ENCODE results near the gene RELL1.

The RELL1 gene, protein sequence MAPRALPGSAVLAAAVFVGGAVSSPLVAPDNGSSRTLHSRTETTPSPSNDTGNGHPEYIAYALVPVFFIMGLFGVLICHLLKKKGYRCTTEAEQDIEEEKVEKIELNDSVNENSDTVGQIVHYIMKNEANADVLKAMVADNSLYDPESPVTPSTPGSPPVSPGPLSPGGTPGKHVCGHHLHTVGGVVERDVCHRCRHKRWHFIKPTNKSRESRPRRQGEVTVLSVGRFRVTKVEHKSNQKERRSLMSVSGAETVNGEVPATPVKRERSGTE

DNA sequence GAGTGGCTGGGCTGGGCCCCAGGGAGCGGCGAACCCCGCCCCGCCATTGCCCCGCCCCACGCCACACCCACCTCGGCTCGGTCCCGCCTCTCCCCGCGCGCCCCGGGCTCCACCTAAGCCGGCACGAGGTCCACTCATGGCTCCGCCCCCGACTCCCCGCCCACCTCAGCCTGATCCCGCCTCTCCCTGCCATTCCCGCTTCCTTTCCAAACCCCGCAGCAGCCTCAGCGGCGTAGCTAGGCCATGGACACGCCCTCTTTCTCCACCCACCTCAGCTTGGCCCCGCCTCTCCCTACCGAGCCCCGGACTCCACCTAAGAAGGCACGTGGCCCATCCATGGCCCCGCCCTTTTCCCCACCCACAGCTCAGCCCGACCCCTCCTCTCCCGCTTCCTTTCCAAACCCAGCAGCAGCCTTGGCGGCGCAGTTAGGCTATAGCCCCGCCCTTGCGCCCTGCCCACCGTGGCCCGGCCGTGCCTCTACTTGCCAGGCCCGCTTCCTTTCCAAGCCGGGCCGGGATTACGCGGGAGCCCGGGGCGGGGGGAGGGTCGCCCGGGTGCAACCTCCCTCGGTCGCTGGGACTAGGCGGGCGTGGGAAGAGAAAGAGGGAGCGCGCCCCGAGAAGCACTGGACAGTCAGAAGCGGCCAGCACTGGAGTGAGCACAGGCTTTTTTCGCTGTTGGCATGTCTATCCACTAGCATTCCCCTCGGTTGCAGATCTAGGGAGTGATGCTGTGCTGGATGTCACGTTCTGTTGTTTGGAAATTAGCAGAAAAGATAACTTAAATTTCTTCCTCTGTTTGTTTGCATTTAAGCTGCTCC is at the start of gene RELL1:
RELL1 (minus strand) TSS at position 4 of the 821 bp plus-strand sequence. CDS start 89 bp downstream, outside the sequence.
- DNase-seq (ENCODE audit: insufficient read length, low spot score): peak; percentile 92
- FAIRE-seq: peak; percentile 99

DNA sequence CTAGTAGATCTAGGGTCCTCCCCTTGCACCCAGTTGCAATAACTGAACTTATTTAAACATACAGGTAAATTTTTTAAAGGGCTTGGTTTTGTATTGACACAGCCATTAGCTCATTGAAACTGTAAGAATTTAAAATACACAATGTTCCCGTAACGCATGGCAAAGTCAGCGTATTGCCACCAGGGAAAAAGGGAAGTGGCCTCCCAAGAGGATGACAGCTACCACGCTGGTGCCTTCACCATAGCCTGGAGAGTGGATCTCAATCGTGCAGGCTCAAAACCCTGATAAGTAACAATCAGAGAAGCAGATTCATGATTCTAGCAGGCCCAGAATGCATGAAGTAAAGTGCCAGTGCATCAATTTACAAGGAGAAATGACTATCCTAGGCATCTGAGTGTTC is 49.4 kb upstream of the RELL1 start:
- DNase-seq (ENCODE audit: insufficient read length, low spot score) (no peak), FAIRE-seq (no peak)

DNA sequence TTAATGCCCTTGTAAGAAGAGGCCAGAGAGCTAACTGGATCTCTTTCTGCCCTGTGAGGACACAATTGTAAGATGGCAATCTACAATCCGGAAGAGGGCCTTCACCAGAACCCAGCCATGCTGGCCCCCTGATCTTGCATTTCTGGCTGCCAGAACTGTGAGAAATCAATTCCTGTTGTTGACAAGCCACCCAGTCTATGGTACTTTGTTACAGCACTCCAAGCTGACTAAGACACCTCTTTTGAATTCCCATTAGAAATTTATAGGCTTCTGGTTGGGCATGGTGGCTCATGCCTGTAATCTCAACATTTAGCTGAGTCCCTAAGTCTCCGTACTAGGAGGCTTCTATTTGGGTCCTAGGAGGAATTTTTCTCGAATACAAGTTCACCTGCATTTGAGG is 48.8 kb upstream of the RELL1 start:
- DNase-seq (ENCODE audit: insufficient read length, low spot score) (no peak), FAIRE-seq (no peak)

DNA sequence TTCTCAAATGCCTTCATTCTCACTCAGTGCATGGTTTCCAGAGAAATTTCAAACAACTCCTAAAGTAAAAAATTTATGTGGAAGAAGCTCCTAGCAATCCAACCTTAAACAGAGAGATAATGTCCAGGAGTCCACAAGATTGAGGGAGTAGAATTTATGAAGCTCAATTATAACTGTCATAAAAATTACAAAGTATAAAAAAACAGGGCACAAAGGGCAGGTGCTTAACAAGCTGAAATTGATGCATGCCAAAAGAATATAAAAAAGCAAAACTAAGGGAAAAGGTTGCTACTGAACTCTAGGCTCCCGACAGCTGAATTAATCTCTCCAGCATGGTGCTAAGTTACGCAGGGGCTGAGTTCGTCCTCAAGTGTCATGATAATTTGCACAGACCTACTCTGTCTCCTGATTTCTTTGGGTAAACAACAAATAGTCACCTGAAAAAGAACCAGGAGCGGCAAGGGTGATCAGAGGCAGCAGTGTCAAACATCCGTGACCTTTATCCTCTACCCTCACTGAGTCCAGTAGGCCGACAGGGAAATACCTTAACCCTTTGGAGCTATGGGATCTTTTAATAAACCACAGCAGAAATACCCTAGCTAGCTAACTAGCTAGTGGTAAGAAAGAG is 47.2 kb upstream of the RELL1 start:
- DNase-seq (ENCODE audit: insufficient read length, low spot score) (no peak), FAIRE-seq (no peak)

DNA sequence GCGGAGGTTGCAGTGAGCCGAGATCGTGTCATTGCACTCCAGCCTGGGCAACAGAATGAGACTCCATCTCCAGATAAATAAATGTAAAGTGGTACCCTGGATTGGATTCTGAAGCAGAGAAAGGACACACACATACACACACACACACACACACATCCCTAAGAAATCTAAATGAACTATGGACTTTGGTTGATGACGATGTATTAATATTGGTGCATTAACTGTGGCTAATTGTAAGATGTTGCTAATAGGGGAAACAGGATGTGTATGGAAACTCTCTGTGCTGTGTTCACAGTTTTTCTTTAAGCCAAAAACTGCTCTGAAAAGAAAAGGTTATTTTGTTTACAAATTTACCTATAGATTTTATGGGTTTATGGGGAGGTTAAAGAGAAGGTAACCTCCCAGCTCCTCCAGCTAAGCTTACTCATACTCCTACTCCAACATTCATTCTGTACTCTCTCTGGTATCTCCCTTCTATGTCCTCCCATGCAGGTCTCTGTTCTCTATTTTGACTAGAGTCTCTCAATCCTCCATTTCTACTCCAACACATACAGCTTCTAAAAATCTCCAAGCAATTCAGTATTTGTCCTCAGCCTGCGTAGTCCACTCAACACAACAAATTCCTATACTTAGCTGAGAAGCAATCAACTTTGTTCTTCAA is 46.5 kb upstream of the RELL1 start:
- DNase-seq (ENCODE audit: insufficient read length, low spot score): no peak
- FAIRE-seq: no peak

DNA sequence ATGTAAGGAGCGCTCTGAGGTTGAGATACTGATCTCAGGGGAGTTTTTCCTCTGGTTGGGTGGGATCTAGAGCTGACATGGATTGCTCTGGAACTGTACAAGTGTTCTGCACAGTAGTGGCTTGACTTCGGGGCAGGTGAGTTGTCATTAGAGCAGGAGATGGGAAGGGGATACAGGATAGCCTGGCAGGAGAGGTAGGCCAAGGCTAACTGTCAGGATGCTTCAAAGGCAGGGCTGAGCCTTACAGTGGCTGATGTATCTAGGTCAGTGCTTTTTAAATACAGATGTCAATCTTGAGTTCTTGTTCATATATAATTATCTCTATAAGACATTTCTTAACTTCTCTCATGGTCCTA is 43.5 kb upstream of the RELL1 start:
- FAIRE-seq (no peak), DNase-seq (ENCODE audit: insufficient read length, low spot score) (no peak)

DNA sequence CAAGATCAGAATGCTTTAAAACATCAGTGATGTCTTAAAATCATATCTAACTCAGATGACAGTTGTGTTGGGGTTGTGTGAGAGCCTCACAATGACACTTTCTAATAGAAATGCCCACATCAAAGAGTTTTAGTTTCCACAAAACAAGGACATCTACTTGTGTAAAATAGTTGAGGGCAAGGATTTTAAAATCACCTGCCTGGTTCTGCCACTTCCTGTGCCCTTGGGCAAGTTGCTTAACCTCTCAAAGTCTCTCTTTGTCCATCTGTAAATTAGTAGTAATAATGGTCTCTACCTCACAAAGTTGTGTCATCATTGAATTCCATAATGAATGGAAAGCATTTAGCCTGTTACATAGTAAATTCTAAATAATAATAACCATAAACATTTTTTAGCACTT is 41.9 kb upstream of the RELL1 start:
- FAIRE-seq (no peak), DNase-seq (ENCODE audit: insufficient read length, low spot score) (no peak)

DNA sequence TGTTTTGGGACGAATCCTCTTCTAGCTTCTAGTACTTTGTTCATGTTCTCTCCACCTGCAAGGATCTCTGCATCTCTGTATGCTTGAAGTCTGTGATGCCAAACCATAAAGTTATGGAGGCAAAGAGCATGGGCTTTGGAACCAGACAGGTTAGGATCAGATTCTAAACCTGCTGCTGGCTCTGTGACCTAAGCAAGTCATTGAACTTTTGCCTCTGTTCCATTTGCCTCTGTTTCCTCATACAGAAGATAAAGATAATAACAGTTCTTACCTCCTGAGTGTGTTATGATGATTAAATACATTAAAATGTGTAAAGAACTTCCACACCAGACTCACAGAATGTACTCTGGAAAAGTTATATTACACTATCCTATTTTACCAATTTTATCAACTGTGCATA is 41.5 kb upstream of the RELL1 start:
- FAIRE-seq: no peak
- DNase-seq (ENCODE audit: insufficient read length, low spot score): no peak

DNA sequence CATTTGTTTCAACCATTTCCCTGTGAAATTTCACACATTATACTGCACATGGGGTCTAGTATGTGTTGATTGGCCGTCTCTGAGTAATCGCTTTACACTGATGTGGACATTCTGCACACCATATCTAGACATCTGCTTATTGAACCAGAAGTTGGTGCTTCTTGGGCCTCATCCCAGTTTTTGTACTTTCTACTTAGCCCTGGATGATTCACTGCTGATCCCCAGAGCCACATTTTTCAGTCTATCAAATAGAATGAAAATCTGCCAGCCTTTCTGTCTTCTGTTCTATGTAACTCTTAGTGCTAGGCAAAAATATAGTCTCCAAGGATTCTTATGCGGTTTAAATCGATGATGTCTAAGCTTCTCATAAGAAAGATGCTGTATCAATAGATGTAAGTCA is 40.5 kb upstream of the RELL1 start:
- DNase-seq (ENCODE audit: insufficient read length, low spot score) (no peak), FAIRE-seq (no peak)

DNA sequence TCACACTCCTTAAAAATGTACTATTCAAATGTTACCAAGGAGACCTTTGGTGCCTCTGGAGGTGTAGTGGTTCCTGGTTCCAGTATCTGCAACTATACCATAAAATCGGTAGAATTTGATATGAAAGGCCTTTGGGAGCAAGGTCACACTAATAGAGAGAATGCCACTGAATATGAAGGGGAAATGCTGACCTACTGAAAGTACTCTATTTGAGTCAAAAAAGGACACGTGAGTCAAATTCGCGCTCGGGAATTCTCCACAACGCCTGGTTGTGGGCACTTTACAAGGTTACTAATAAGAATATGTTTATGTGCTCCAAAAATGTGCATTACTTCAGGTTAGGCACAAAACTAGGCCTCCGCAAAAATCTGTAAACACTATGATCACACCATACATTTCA is 39.5 kb upstream of the RELL1 start:
- no peak for DNase-seq (ENCODE audit: insufficient read length, low spot score)
- no peak for FAIRE-seq

DNA sequence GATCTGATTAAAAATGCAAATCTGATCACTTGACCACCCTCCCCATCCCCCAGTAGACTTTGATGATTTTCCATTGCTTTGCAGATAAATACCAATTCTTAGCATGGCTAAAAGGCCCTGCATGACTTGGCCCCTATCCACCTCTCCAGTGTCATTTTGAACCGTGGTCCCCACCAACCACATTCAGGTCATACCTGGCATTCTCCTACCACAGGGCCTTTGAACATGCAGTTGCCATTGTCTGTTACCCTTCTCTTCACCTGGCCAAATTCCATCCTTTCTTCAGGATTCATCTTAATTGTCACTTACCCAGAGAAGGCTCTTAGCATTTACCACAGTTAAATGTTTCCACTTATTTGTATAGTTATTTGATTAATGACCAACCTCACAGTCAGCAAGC is 36.9 kb upstream of the RELL1 start:
- DNase-seq (ENCODE audit: insufficient read length, low spot score): no peak
- FAIRE-seq: no peak

DNA sequence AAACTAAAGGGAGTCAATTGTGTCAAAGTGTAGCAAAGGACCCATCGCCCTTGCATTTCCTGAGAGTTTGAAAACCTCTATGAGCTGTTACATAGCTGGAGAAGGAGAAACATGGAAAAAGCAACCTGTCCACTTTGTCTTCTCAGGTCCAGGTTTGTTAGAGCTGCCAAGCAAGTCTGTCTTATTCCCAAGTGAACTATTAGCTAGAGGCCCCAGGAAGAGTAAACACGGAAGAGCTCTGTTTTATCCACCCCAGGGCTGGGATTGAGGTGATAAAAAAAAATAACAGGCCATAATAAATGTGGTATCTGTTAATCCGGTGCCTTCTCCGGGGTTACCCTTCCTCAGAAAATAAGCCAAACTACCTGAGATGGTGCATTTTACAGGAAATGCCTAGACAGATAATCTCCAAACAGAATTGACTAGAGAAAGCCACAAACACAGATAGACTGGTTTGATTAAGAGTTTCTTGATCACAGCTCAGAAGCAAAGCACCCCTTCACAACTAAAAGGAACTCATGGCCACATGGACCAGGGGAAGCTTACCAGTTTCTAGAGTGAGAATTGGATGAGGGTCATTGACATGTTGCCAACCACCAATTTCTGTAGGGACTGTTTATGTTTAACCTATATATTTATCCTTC is 35.9 kb upstream of the RELL1 start:
- DNase-seq (ENCODE audit: insufficient read length, low spot score): no peak
- FAIRE-seq: no peak

DNA sequence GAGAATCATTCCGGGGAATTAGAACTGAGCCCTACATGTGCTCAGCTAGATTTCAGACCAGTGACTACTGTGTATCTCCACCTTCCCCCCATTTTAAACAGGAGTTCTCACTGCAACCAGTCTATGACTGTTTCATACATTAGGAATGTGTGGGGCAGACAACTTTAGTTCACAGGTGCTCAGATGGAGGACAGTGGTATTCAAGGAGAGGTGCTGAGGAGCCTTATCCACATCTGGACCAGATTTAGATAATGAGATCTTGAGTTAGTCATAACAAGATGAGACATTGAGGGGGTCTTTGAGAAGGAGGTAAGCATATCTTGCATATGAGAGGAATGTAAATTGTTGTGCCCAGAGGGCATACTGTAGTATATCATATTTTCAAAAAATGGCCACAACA is 32.8 kb upstream of the RELL1 start:
- DNase-seq (ENCODE audit: insufficient read length, low spot score): no peak
- no peak for FAIRE-seq

DNA sequence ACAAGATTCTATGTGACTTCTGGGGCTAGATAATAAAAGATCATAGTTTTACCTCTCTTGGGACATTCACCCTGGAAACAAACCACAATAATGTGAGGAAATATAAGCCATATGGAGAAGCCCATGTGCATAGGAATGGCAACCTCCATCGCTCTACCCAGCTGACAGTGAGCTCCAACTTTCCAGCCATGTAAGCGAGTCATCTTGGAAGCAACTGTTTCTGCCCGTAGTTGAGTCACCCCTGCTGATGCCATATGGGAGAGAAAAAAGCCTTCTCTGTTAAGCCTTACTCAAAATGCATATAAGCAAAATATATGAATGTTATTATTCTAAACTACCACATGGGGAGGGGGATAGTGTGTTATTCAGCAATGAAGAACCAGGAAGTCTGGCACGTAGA is 31.4 kb upstream of the RELL1 start:
- no peak for FAIRE-seq

DNA sequence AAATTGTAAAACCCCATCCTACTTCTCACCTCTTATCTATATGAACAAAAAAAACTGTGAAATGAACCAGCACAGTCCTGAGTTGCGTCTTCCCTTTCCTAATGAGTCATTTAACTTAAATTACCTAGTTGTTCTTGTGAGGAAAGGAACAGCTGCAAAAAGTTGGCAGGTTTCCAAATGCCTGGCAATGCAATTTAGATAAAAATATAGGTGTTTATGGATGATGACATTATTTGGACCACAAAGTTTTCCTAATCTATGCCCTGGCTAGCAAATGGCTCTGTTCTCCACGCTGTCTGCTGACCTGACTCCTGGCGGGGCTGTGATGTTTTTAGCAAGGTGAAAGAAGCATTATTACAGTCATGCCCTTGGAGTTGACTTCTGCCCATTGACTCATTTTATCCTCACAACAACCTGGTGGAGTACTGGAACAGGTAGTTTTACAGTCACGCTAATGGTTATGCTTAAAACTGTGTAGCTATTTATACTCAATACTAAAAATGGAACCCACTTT is 29.8 kb upstream of the RELL1 start:
- FAIRE-seq (no peak), DNase-seq (ENCODE audit: insufficient read length, low spot score) (no peak)

More for the DNA sequence above, 31.4 kb upstream of the RELL1 start:
- no peak for DNase-seq (ENCODE audit: insufficient read length, low spot score)

DNA sequence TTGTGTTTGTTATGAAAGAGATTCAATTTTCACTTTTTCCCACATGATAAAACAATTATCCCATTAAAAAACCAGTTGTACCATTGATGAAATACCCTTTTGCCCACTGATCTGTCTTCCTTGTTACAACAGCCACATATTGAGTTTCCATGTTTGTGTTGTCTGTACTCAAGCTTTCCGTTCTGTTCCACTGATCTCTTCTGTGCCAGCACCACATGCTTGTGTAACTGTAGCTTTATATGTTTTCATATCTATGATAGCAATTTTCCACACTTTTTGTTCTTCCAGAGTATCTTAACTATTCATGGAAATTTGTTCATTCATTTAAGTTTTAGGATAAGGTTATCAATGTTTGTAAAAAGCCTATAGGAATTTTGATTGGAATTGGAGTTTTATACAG is 24.3 kb upstream of the RELL1 start:
- no peak for FAIRE-seq
- DNase-seq (ENCODE audit: insufficient read length, low spot score): no peak

DNA sequence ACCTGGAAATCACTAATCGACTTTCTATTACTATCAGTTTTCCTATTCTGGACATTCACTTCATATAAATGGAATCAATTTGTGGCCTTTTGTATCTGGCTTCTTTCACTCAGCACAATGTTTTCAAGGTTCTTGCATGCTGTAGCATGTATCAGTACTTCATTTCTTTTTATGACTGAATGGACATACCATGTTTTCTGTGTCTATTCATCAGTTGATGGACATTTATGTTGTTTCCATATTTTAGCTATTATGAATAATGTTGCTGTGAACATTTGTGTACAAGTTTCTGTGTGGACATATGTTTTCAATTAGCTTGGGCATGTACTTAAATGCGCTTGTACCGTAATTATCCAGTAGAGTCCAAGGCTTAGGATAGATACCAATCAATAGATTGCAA is 19.9 kb upstream of the RELL1 start:
- no peak for FAIRE-seq

DNA sequence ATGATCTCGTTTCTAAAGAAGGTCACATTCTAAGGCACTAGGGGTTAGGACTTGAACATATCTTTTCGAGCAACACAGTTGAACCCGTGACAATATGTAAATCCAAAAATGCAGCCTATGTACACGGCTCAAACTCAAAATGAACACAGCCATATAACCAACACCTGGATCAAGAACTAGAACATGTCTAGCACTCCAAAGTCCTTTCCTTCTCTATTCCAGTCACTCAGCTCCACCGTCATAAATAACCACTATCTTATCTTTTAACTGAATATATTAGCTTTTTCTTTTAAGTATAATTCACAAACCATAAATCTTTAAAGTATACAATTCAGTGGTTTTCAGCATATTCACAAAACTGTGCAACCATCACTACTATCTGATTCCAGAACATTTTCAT is 19.4 kb upstream of the RELL1 start:
- no peak for DNase-seq (ENCODE audit: insufficient read length, low spot score)
- FAIRE-seq: no peak

More for the DNA sequence above, 19.9 kb upstream of the RELL1 start:
- no peak for DNase-seq (ENCODE audit: insufficient read length, low spot score)

DNA sequence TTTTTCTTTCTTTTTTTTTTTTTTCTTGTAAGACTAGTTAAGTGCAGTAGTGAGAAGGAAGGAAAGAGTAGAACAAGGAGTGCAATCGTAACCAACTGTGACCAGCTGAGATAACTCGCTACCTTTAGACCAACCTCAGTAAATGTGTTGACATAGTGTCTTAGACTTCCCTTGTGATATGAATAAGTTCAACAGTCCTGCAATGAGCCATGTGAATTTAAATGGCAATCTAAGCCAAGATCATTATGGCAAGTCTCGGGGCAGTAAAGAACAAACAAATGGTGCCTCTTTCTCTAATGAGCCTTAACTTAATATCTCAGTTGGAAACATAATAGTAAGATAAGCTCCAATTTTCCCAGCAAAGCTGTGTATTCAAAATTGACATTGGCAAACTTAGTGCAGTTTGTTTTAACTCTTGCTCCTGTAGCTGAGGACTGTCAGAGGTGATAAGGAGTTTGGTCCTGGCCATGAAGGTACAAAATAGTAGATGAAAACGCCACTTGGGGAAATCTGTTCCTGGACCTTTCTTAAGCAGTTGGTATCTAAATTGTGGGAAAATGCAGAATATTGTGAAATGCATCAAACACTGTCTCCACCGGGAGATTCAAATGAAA is 13.8 kb upstream of the RELL1 start:
- DNase-seq (ENCODE audit: insufficient read length, low spot score) (no peak), FAIRE-seq (no peak)

DNA sequence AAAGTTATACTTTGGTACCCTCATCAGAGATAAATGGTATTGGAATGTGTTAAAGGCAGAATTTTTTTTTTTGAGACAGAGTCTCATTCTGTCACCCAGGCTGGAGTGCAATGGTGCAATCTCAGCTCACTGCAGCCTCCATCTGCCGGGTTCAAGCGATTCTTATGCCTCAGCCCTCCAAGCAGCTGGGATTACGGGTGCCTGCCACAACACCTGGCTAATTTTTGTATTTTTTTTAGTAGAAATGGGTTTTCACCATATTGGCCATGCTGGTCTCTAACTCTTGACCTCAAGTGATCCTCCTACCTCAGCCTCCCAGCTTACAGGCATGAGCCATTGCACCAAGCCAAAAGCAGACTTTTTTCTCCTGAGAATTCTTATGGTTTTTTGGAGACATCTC is 11.4 kb upstream of the RELL1 start:
- DNase-seq (ENCODE audit: insufficient read length, low spot score) (no peak), FAIRE-seq (no peak)
